ENCODE data around the gene LRP10. TPM values are rescaled to one million over a fixed set of nuclear protein-coding genes. Genes with fewer than 3 reads are reported as not detected.

Gene LRP10
- total RNA-seq, 1 experiment from 2014 or later = 29.6 TPM

GRCh38 chr14:22843123-22843925 is 28.2 kb upstream of the LRP10 start:
- Mint-ChIP-seq H3K4me3 (ENCODE audit: unreplicated experiment) (no peak overlapping the region), H3K4me1 (ENCODE audit: low read depth, unreplicated experiment) (peaks cover 7% of the 10 kb centered on the region), H3K27me3 (ENCODE audit: insufficient read depth, unreplicated experiment) (no peaks in the 10 kb centered on the region), H3K36me3 (ENCODE audit: insufficient read depth, unreplicated experiment) (peaks cover 61% of the 10 kb centered on the region), H3K9me3 (ENCODE audit: unreplicated experiment) (no peaks in the 10 kb centered on the region), H3K27ac (ENCODE audit: unreplicated experiment) (no peak overlapping the region)
- no TSS peak for BruUV-seq (replicated peaks)
- Histone ChIP-seq H3K4me1 (peaks cover 9% of the 10 kb centered on the region), H3K27me3 (replicated peaks; ENCODE audit: control insufficient read depth, insufficient read depth, low read length) (no peaks in the 10 kb centered on the region), H3K36me3 (ENCODE audit: control insufficient read depth, insufficient read depth, low read length) (peaks cover 10% of the 10 kb centered on the region), H3K9me3 (no peaks in the 10 kb centered on the region), H3K4me3 (ENCODE audit: low read depth, low read length) (no peak overlapping the region)
- ChIA-PET POLR2A (no interaction called here), CTCF (interaction anchor here (1.2 kb wide), 1 partner anchor 20 kb away, joined by 3 read pairs; no protein-coding TSS in a partner anchor)
- no peak for TF ChIP-seq CTCF (IDR thresholded peaks at IDR 0.05; ENCODE audit: insufficient read depth in 1 of 2, low read depth in 1 of 2, low read length in 1 of 2, severe bottlenecking in 1 of 2, unreplicated experiment in 1 of 2)
- DNase-seq = no peak
- intact Hi-C loops (cut with micrococcal nuclease; ENCODE audit: unreplicated experiment) = no loop called here

- BruUV-seq (replicated peaks) = no TSS peak
- Mint-ChIP-seq H3K4me3 (ENCODE audit: unreplicated experiment) (no peak overlapping the region), H3K9me3 (ENCODE audit: unreplicated experiment) (no peaks in the 10 kb centered on the region), H3K27me3 (ENCODE audit: insufficient read depth, unreplicated experiment) (no peaks in the 10 kb centered on the region), H3K27ac (ENCODE audit: unreplicated experiment) (no peak overlapping the region), H3K36me3 (ENCODE audit: insufficient read depth, unreplicated experiment) (peaks cover 55% of the 10 kb centered on the region), H3K4me1 (ENCODE audit: low read depth, unreplicated experiment) (no peaks in the 10 kb centered on the region)
- Histone ChIP-seq H3K27me3 (replicated peaks; ENCODE audit: control insufficient read depth, insufficient read depth, low read length) (no peaks in the 10 kb centered on the region), H3K36me3 (ENCODE audit: control insufficient read depth, insufficient read depth, low read length) (peaks cover 10% of the 10 kb centered on the region), H3K9me3 (no peaks in the 10 kb centered on the region), H3K4me3 (ENCODE audit: low read depth, low read length) (no peak overlapping the region), H3K4me1 (0 out of 2 replicates have a peak, but pooled peaks cover under 1% of the 10 kb centered on the region)
- POLR2A ChIA-PET = interaction anchor here (0.5 kb wide), 1 partner anchor 22 kb away, joined by 4 read pairs; no protein-coding TSS in a partner anchor
- CTCF ChIA-PET = interaction anchor here (1.4 kb wide), 1 partner anchor 8 kb away, joined by 4 read pairs; no protein-coding TSS in a partner anchor
- intact Hi-C loops (cut with micrococcal nuclease; ENCODE audit: unreplicated experiment) = no loop called here
- no peak for DNase-seq
- TF ChIP-seq CTCF (IDR thresholded peaks at IDR 0.05; ENCODE audit: insufficient read depth in 1 of 2, low read depth in 1 of 2, low read length in 1 of 2, severe bottlenecking in 1 of 2, unreplicated experiment in 1 of 2) = no peak
Observed at GRCh38 chr14:22844221-22845102, 27.1 kb upstream of the LRP10 start.

GRCh38 chr14:22845103-22845394 is 26.5 kb upstream of the LRP10 start:
- Mint-ChIP-seq H3K4me3 (ENCODE audit: unreplicated experiment) (no peak overlapping the region), H3K9me3 (ENCODE audit: unreplicated experiment) (no peaks in the 10 kb centered on the region), H3K27me3 (ENCODE audit: insufficient read depth, unreplicated experiment) (no peaks in the 10 kb centered on the region), H3K36me3 (ENCODE audit: insufficient read depth, unreplicated experiment) (peaks cover 53% of the 10 kb centered on the region), H3K27ac (ENCODE audit: unreplicated experiment) (no peak overlapping the region), H3K4me1 (ENCODE audit: low read depth, unreplicated experiment) (no peaks in the 10 kb centered on the region)
- TF ChIP-seq CTCF (IDR thresholded peaks at IDR 0.05; ENCODE audit: insufficient read depth in 1 of 2, low read depth in 1 of 2, low read length in 1 of 2, severe bottlenecking in 1 of 2, unreplicated experiment in 1 of 2) = no peak
- Histone ChIP-seq H3K36me3 (ENCODE audit: control insufficient read depth, insufficient read depth, low read length) (peaks cover 10% of the 10 kb centered on the region), H3K9me3 (no peaks in the 10 kb centered on the region), H3K4me1 (no peaks in the 10 kb centered on the region), H3K27me3 (replicated peaks; ENCODE audit: control insufficient read depth, insufficient read depth, low read length) (no peaks in the 10 kb centered on the region), H3K4me3 (ENCODE audit: low read depth, low read length) (no peak overlapping the region)
- intact Hi-C loops (cut with micrococcal nuclease; ENCODE audit: unreplicated experiment) = no loop called here
- ChIA-PET CTCF (interaction anchor here (1.4 kb wide), 1 partner anchor 8 kb away, joined by 4 read pairs; no protein-coding TSS in a partner anchor), POLR2A (interaction anchor here (0.5 kb wide), 1 partner anchor 22 kb away, joined by 4 read pairs; no protein-coding TSS in a partner anchor)
- BruUV-seq (replicated peaks) = no TSS peak
- DNase-seq = no peak
